ENCODE measurements around the gene SUOX.
"Not testable (repeated sequence)": the region's sequence is repeated elsewhere in the genome, so short reads cannot be mapped to it uniquely, and the experiment has no call there.

Gene SUOX

DNA sequence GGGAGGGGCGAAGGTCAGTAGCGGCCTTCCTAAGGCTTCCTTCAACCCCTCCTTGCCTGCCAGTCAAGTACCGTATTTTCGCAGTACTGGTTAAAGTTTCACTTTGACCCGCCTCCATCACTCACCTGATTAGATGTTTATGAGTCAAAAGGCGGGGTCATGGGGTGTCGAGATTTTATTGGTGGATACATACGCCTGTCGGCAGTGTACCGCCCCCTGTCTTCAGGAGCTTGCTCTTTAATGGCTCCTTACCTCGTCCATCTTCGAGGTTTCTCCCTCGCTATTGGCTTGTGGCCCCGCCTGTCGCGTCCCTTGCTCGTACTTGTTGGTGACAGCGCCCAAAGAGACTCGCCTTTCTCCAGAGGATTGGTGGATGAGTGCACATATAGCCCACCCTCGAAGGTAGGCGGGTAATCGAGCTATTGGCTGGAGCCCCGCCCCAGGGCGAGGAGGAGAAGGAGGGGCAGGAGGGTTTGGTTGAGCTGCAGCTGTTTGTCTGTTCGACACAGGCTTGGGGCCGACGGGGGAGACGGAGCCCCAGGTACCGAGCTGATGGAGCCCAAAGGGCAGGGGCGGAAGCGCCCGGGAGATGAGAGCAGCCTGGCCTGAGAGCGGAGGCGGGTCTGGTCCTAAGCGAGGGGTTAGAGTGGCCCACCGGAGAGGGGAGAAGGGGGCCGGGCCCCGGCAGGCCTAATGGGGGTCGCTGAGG is 23.3 kb upstream of the SUOX start, which contains the start of gene RAB5B:
TSS of gene RAB5B (plus strand) at position 480 of the 709 bp plus-strand sequence. CDS start 12,883 bp downstream, outside the sequence.
- Mint-ChIP-seq H3K4me3 (no peak within 1 kb of the TSS), H3K4me1 (peaks cover 26% of the 10 kb centered on the region), H3K9me3 (no peaks in the 10 kb centered on the region), H3K36me3 (peaks cover 2% of the 10 kb centered on the region), H3K27ac (no peak within 1 kb of the TSS), H3K27me3 (no peaks in the 10 kb centered on the region)

- Mint-ChIP-seq H3K9me3 (no peaks in the 10 kb centered on the region), H3K27me3 (no peaks in the 10 kb centered on the region), H3K27ac (no peak overlapping the region), H3K4me1 (peaks cover 31% of the 10 kb centered on the region), H3K36me3 (peaks cover 2% of the 10 kb centered on the region), H3K4me3 (no peak overlapping the region)
Observed at GRCh38 chr12:55974308-55974730, 22.8 kb upstream of the SUOX start.

- Mint-ChIP-seq H3K4me3 (no peak overlapping the region), H3K36me3 (peaks cover 2% of the 10 kb centered on the region), H3K4me1 (peaks cover 55% of the 10 kb centered on the region), H3K9me3 (no peaks in the 10 kb centered on the region), H3K27me3 (no peaks in the 10 kb centered on the region), H3K27ac (peak overlapping the region; percentile 65)
Observed at GRCh38 chr12:55978393-55978792, 18.7 kb upstream of the SUOX start.

- peaks cover 59% of the 10 kb centered on the region for H3K4me1 Mint-ChIP-seq
- no peaks in the 10 kb centered on the region for H3K27me3 Mint-ChIP-seq
- no peak overlapping the region for H3K27ac Mint-ChIP-seq
Observed at GRCh38 chr12:55979069-55979468, 18.0 kb upstream of the SUOX start.

GRCh38 chr12:55981882-55982281 is 15.2 kb upstream of the SUOX start:
- H3K4me3 Mint-ChIP-seq, H3K27ac Mint-ChIP-seq, H3K36me3 Mint-ChIP-seq, H3K9me3 Mint-ChIP-seq, H3K27me3 Mint-ChIP-seq: not testable (repeated sequence)
- H3K4me1 Mint-ChIP-seq = peaks cover 50% of the 10 kb centered on the region

More at GRCh38 chr12:55979069-55979468, 18.0 kb upstream of the SUOX start:
- H3K9me3 Mint-ChIP-seq = no peaks in the 10 kb centered on the region
- peaks cover 2% of the 10 kb centered on the region for H3K36me3 Mint-ChIP-seq
- no peak overlapping the region for H3K4me3 Mint-ChIP-seq

GRCh38 chr12:55982319-55982936 is 14.6 kb upstream of the SUOX start:
- Mint-ChIP-seq H3K36me3 (peaks cover 2% of the 10 kb centered on the region), H3K4me3 (no peak overlapping the region), H3K27ac (peak overlapping the region; percentile 46), H3K27me3 (no peaks in the 10 kb centered on the region), H3K9me3 (no peaks in the 10 kb centered on the region), H3K4me1 (peaks cover 45% of the 10 kb centered on the region)

- peaks cover 1% of the 10 kb centered on the region for H3K36me3 Mint-ChIP-seq
- H3K27me3 Mint-ChIP-seq = no peaks in the 10 kb centered on the region
- H3K9me3 Mint-ChIP-seq = no peaks in the 10 kb centered on the region
- no peak overlapping the region for H3K4me3 Mint-ChIP-seq
- H3K4me1 Mint-ChIP-seq = peaks cover 36% of the 10 kb centered on the region
- no peak overlapping the region for H3K27ac Mint-ChIP-seq
Observed at GRCh38 chr12:55983232-55983842, 13.7 kb upstream of the SUOX start.

- Mint-ChIP-seq H3K4me1 (peaks cover 25% of the 10 kb centered on the region), H3K4me3 (no peak overlapping the region), H3K27me3 (no peaks in the 10 kb centered on the region), H3K36me3 (peaks cover 2% of the 10 kb centered on the region), H3K9me3 (no peaks in the 10 kb centered on the region), H3K27ac (no peak overlapping the region)
Observed at GRCh38 chr12:55984861-55985260, 12.2 kb upstream of the SUOX start.

- H3K9me3 Mint-ChIP-seq = no peaks in the 10 kb centered on the region
- peaks cover 22% of the 10 kb centered on the region for H3K4me1 Mint-ChIP-seq
- H3K27ac Mint-ChIP-seq = no peak overlapping the region
- H3K4me3 Mint-ChIP-seq = no peak overlapping the region
- peaks cover 2% of the 10 kb centered on the region for H3K36me3 Mint-ChIP-seq
- H3K27me3 Mint-ChIP-seq = no peaks in the 10 kb centered on the region
Observed at GRCh38 chr12:55985341-55985740, 11.7 kb upstream of the SUOX start.

DNA sequence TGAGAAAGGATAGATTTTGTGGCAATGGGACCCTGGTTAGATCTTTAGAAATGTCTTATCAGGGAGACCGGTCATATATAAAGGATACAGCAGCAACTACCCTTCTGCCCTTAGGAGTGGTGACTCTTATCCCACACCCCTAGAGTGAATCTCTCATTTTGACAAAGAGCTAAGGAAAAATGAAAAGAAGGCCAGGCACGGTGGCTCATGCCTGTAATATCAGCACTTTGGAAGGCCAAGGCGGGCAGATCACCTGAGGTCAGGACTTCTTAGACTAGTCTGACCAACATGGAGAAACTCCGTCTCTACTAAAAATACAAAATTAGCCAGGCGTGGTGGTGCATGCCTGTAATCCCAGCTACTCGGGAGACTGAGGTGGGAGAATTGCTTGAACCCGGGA is 11.1 kb upstream of the SUOX start:
- not testable (repeated sequence) for H3K36me3 Mint-ChIP-seq, H3K27me3 Mint-ChIP-seq, H3K4me3 Mint-ChIP-seq, H3K9me3 Mint-ChIP-seq, H3K27ac Mint-ChIP-seq
- peaks cover 16% of the 10 kb centered on the region for H3K4me1 Mint-ChIP-seq

- Mint-ChIP-seq H3K27me3 (no peaks in the 10 kb centered on the region), H3K4me1 (peaks cover 2% of the 10 kb centered on the region), H3K4me3 (no peak overlapping the region), H3K9me3 (no peaks in the 10 kb centered on the region), H3K27ac (no peak overlapping the region), H3K36me3 (peaks cover 7% of the 10 kb centered on the region)
Observed at GRCh38 chr12:55991110-55991509, 6.0 kb upstream of the SUOX start.

DNA sequence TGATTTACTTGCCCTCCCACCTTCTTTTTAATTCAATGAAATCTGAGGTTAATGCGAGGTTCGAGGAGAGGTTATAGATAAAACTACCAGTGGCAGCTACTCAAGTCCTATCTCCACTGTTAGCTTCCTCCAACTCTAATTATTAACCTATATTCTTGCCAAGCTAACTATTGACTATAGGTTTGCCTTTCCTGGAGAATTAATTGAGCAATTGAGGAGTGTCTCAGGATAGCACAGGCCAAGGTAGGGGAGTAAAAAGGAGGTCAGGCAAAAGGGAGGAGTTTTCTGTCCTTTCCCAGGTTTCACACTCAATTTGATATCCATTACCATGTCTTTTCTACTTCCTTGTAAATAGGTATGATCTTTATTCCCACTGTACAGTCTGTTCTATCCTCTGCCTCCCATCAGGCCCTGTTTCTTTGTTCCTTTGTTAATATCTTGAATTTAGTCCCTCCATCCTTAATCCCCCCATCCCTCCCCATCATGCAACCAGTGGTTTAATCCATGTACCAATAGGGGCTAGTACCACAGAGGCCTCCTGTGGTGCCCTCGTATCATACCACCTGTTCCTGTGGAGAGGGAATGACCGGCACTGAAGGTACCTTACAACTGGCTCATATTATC is 3.7 kb upstream of the SUOX start:
- no peak overlapping the region for H3K4me3 Mint-ChIP-seq
- H3K36me3 Mint-ChIP-seq = peaks cover 7% of the 10 kb centered on the region
- H3K4me1 Mint-ChIP-seq = peaks cover 14% of the 10 kb centered on the region
- H3K9me3 Mint-ChIP-seq = no peaks in the 10 kb centered on the region
- H3K27me3 Mint-ChIP-seq = peaks cover 6% of the 10 kb centered on the region
- H3K27ac Mint-ChIP-seq = peak overlapping the region; percentile 3

DNA sequence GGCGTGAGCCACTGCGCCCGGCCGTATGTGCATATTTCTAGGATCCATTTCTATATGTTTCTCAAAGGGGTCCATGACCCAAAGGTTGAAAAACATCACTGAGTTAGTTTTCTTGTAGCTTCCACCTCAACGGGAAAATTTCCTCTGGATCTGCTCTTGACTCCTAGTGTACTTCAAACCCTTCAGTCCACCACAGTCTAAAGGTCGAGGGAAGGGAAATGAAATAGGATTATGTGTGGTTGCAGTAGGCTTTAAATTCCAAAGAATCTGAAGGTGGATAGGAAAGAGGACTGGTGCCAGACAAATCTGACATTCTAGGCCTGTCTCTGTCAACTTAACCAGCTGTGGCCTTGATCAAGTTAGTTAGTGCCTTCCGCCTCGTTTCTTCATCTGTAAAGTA is 1.7 kb upstream of the SUOX start:
- Mint-ChIP-seq H3K27ac (no peak overlapping the region), H3K4me1 (peaks cover 14% of the 10 kb centered on the region), H3K9me3 (no peaks in the 10 kb centered on the region), H3K4me3 (no peak overlapping the region), H3K36me3 (peaks cover 5% of the 10 kb centered on the region), H3K27me3 (peaks cover 6% of the 10 kb centered on the region)

DNA sequence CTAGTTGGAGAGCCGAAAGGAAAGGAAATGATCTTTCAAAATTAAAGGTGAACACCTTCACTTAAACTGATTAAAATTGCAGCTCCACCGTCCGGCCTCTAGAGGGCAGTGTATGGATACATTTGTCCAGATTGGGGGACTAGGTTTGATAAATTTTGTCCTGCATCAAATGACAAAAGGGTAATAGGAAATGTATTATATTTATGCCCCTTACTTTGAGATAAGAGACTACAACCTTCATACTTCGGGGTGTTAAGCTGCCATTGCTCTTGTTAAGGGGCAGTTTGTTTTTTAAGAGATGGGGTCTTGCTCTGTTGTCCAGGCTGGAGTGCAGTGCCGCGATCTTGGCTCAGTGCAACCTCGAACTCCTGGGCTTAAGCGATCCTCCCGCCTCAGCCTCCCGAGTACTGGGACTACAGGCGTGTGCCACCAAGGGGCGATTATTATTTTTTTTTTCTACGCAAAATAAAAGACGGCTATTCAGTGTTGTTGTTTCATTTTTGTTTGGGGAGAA is 818 bp upstream of the SUOX start:
- H3K36me3 Mint-ChIP-seq = peaks cover 2% of the 10 kb centered on the region
- no peak overlapping the region for H3K27ac Mint-ChIP-seq

DNA sequence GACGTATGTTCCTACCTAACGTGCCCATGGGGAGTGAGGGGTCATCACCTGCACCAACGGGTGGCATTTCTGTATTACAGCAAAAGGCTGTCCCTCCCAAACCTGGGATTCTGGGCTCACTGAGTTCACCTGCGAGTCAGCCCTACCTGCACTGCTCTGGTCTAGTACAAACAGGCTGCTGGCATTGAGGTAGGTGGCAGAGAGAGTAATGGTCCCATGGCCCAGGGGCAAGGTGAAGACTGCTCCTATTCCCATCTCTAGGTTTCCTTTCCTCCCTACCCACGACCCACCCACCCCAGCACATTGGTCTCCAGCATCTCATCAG is 421 bp downstream of the SUOX start:
- peaks cover 14% of the 10 kb centered on the region for H3K4me1 Mint-ChIP-seq
- no peak overlapping the region for H3K27ac Mint-ChIP-seq
- H3K27me3 Mint-ChIP-seq = peaks cover 6% of the 10 kb centered on the region
- H3K36me3 Mint-ChIP-seq = no peaks in the 10 kb centered on the region
- peak overlapping the region; percentile 62 for H3K4me3 Mint-ChIP-seq
- no peaks in the 10 kb centered on the region for H3K9me3 Mint-ChIP-seq

More for the DNA sequence above, 818 bp upstream of the SUOX start:
- Mint-ChIP-seq H3K9me3 (no peaks in the 10 kb centered on the region), H3K27me3 (peaks cover 6% of the 10 kb centered on the region), H3K4me3 (peak overlapping the region; percentile 39), H3K4me1 (peaks cover 14% of the 10 kb centered on the region)

- H3K9me3 Mint-ChIP-seq, H3K36me3 Mint-ChIP-seq, H3K4me3 Mint-ChIP-seq, H3K27me3 Mint-ChIP-seq, H3K27ac Mint-ChIP-seq: not testable (repeated sequence)
- peaks cover 14% of the 10 kb centered on the region for H3K4me1 Mint-ChIP-seq
Observed at GRCh38 chr12:55999522-55999921, 2.4 kb downstream of the SUOX start.
